GM12878 (cell line): ENCODE results near the gene ZNF627. TPM values are rescaled to one million over a fixed set of nuclear protein-coding genes. Genes with fewer than 3 reads are reported as not detected.

Experiments
- ATF3 ChIP-seq: IDR thresholded peaks from 2 replicates; pipeline ENCODE4 v1.6.1; 2011; ENCODE audit warnings: low read depth, mild to moderate bottlenecking, low read length, moderate library complexity, borderline replicate concordance; ENCODE audit errors: extremely low read depth
- CEBPB ChIP-seq, 2 experiments: fragments of 150-350 bp in 1 of 2; IDR thresholded peaks; 2 replicates each; pipeline ENCODE4 v1.6.1; 2012 to 2014; ENCODE audit warnings: low read depth in 2 of 2, low read length in 2 of 2, borderline replicate concordance in 1 of 2, inconsistent platforms in 1 of 2
- FOXM1 ChIP-seq: IDR thresholded peaks from 2 replicates; pipeline ENCODE4 v1.6.1; 2012; ENCODE audit warnings: low read depth, mild to moderate bottlenecking, inconsistent platforms, low read length, moderate library complexity
- GATAD2B ChIP-seq: fragments of 450-650 bp; conservative IDR thresholded peaks from 2 replicates; pipeline ENCODE4 v1.6.1; 2017; ENCODE audit warnings: low read depth, mild to moderate bottlenecking, moderate library complexity
- JUND ChIP-seq: IDR thresholded peaks from 2 replicates; pipeline ENCODE4 v1.6.1; 2012; ENCODE audit warnings: low read depth, mild to moderate bottlenecking, low read length, improper control_type of control experiment, moderate library complexity
- LARP7 ChIP-seq: fragments of 450-650 bp; IDR thresholded peaks from 2 replicates; pipeline ENCODE4 v1.6.1; 2017; ENCODE audit warnings: mild to moderate bottlenecking
- PKNOX1 ChIP-seq: fragments of 450-650 bp; IDR thresholded peaks from 2 replicates; pipeline ENCODE4 v1.6.1; 2016; ENCODE audit warnings: mild to moderate bottlenecking
- POLR2AphosphoS5 ChIP-seq: IDR thresholded peaks from 2 replicates; pipeline ENCODE4 v1.6.1; 2011; ENCODE audit warnings: mild to moderate bottlenecking, low read length, inconsistent platforms
- REST ChIP-seq: IDR thresholded peaks from 2 replicates; pipeline ENCODE4 v1.6.1; 2012; ENCODE audit warnings: mild to moderate bottlenecking, low read depth, low read length
- SKIL ChIP-seq: fragments of 450-650 bp; IDR thresholded peaks from 2 replicates; pipeline ENCODE4 v1.6.1; 2017; ENCODE audit warnings: mild to moderate bottlenecking, low read depth, inconsistent platforms; ENCODE audit not compliant: poor library complexity, severe bottlenecking
- ZBTB4 ChIP-seq: fragments of 450-650 bp; formaldehyde crosslinking; IDR thresholded peaks from 2 replicates; pipeline ENCODE4 v1.4.0; 2022; ENCODE audit warnings: mild to moderate bottlenecking, moderate library complexity
- ZNF687 ChIP-seq: fragments of 450-650 bp; IDR thresholded peaks from 2 replicates; pipeline ENCODE4 v1.6.1; 2017; ENCODE audit warnings: mild to moderate bottlenecking, moderate library complexity
- polyA plus RNA-seq, 11 experiments: library from polyadenylated mRNA; depleted of rRNA in 4 of 11; unstranded in 6 of 11; stranded (reverse) in 5 of 11; fragments of >200 nt; fragmentation: Nextera tagmentation in 4 of 11; fragmentation: Illumina TruSeq in 1 of 11; extraction: Ambion mirVana in 4 of 11; extraction: Trizol in 1 of 11; gene quantifications; 1 replicate in 1 of 11; 2 replicates in 10 of 11; pipeline versions ENCODE4 v1.2.1 to v1.2.3, GENCODE V29; 2011 to 2016; ENCODE audit warnings: inconsistent platforms in 2 of 11, missing spikeins in 2 of 11, low read depth in 1 of 11
- total RNA-seq, 4 experiments: library from RNA; depleted of rRNA in 3 of 4; stranded (reverse); fragments of >200 nt in 3 of 4; fragmentation: Illumina TruSeq in 1 of 4; extraction: Trizol in 1 of 4; gene quantifications; 2 replicates each; pipeline versions ENCODE4 v1.2.1 to v1.2.3, GENCODE V29; 2013 to 2021

Gene ZNF627
- total and polyA plus RNA-seq, 10 of the 15 experiments (the other 5 are each of a cell fraction or from before 2014, with no cell fraction given), result 5.1 to 13.7 (median 10.2) TPM

- TF ChIP-seq ATF3 (no peak), LARP7 (peak; percentile 97), GATAD2B (peak; percentile 95), SKIL (no peak), ZBTB4 (CRISPR knock-in tag) (no peak), CEBPB (IDR thresholded peaks at IDR 0.05; ENCODE audit: borderline replicate concordance in 1 of 2, low read depth in 2 of 2, low read length in 2 of 2) (no peak), FOXM1 (no peak), POLR2AphosphoS5 (peak; percentile 98), JUND (peak; percentile 57), ZNF687 (peak; percentile 36; the same call in 1 of the 2 replicates), REST (no peak), PKNOX1 (peak; percentile 98)
These were observed at the start of gene ZNF627 (continued) for GRCh38 chr19:11597202-11598102.
